NCI-H2029 treated with DMSO at 0.1 percent for 48 hours (cell line): Measurements from ENCODE around the gene TJP1.
"Not testable (repeated sequence)": the region's sequence is repeated elsewhere in the genome, so short reads cannot be mapped to it uniquely, and the experiment has no call there.

Source experiments
- DNase-seq: peaks from one replicate; lab custom pipeline; 2025; lab: John Stamatoyannopoulos, UW

Gene TJP1

GRCh38 chr15:29681166-29681845 lies 141.0 kb downstream of the TJP1 start:
- no peak for DNase-seq

- no peak for DNase-seq
Observed at GRCh38 chr15:29680465-29681165, 141.7 kb downstream of the TJP1 start.

GRCh38 chr15:29678504-29679034 lies 143.7 kb downstream of the TJP1 start:
- DNase-seq = no peak

- DNase-seq = peak; percentile 39
Observed at GRCh38 chr15:29677871-29678461, 144.3 kb downstream of the TJP1 start.

- DNase-seq = no peak
Observed at GRCh38 chr15:29677455-29677854, 144.8 kb downstream of the TJP1 start.

- no peak for DNase-seq
Observed at GRCh38 chr15:29676961-29677402, 145.3 kb downstream of the TJP1 start.

GRCh38 chr15:29676374-29676960 lies 145.8 kb downstream of the TJP1 start:
- DNase-seq = not testable (repeated sequence)

GRCh38 chr15:29675791-29676301 lies 146.4 kb downstream of the TJP1 start:
- DNase-seq = no peak

GRCh38 chr15:29674661-29675533 lies 147.4 kb downstream of the TJP1 start:
- no peak for DNase-seq

- no peak for DNase-seq
Observed at GRCh38 chr15:29672923-29673809, 149.1 kb downstream of the TJP1 start.

- no peak for DNase-seq
Observed at GRCh38 chr15:29672446-29672845, 149.8 kb downstream of the TJP1 start.

GRCh38 chr15:29672046-29672445 lies 150.2 kb downstream of the TJP1 start:
- DNase-seq = not testable (repeated sequence)

- no peak for DNase-seq
Observed at GRCh38 chr15:29670998-29671981, 151.0 kb downstream of the TJP1 start.

GRCh38 chr15:29670266-29670665 lies 152.0 kb downstream of the TJP1 start:
- no peak for DNase-seq

GRCh38 chr15:29669823-29670222 lies 152.4 kb downstream of the TJP1 start:
- no peak for DNase-seq

- DNase-seq = peak; percentile 39
Observed at GRCh38 chr15:29668120-29668602, 154.1 kb downstream of the TJP1 start.

- no peak for DNase-seq
Observed at GRCh38 chr15:29666241-29666640, 156.0 kb downstream of the TJP1 start.

GRCh38 chr15:29665444-29666003 lies 156.7 kb downstream of the TJP1 start:
- DNase-seq = no peak

GRCh38 chr15:29664406-29664805 lies 157.9 kb downstream of the TJP1 start:
- DNase-seq = no peak
